Stomach (tissue), 9 donors: ENCODE results near the gene ZNF574. TPM values are rescaled to one million over a fixed set of nuclear protein-coding genes. Genes with fewer than 3 reads are reported as not detected.

Source experiments
- DNase-seq, 2 donors: peaks; one replicate each; pipeline versions ENCODE4 v3.0.0 to v3.0.0-alpha.2; 2013 to 2019
- H3K27ac ChIP-seq, 5 donors: fragments of 200-600 bp in 4 of 5; sonication (generic) in 4 of 5; one replicate each; pipeline ENCODE4 v1.5.1; 2013 to 2019; ENCODE audit warnings: mild to moderate bottlenecking in 1 of 5, moderate library complexity in 1 of 5
- H3K27me3 ChIP-seq, 3 donors: fragments of 200-600 bp; sonication (generic); one replicate each; pipeline ENCODE4 v1.5.1; 2017 to 2019; ENCODE audit warnings: mixed run types in 1 of 3
- H3K36me3 ChIP-seq, 4 donors: fragments of 200-600 bp; sonication (generic); 1 replicate in 3 of 4; 2 replicates in 1 of 4; pipeline ENCODE4 v1.5.1; 2016 to 2019
- H3K4me1 ChIP-seq, 4 donors: fragments of 200-600 bp; sonication (generic); one replicate each; pipeline ENCODE4 v1.5.1; 2016 to 2019
- H3K4me3 ChIP-seq, 4 donors: fragments of 200-600 bp; sonication (generic) in 3 of 4; one replicate each; pipeline ENCODE4 v1.5.1; 2016 to 2019; ENCODE audit warnings: mild to moderate bottlenecking in 1 of 4
- H3K9me3 ChIP-seq, 4 donors: fragments of 200-600 bp; sonication (generic); one replicate each; pipeline ENCODE4 v1.5.1; 2016 to 2019
- CTCF ChIP-seq, 7 experiments: fragments of 450-650 bp in 4 of 7; fragments of 200-600 bp in 3 of 7; sonication (generic) in 3 of 7; IDR thresholded peaks; one replicate each; pipeline ENCODE4 v1.5.1; 2016 to 2019; ENCODE audit warnings: antibody characterized with exemption in 7 of 7, control low read depth in 2 of 7, mild to moderate bottlenecking in 1 of 7
- EP300 ChIP-seq: sonication (generic); formaldehyde crosslinking; IDR thresholded peaks from one replicate; pipeline ENCODE4 v1.6.1; 2017; ENCODE audit warnings: antibody characterized with exemption
- POLR2A ChIP-seq, 4 donors: fragments of 450-650 bp; IDR thresholded peaks; one replicate each; pipeline ENCODE4 v1.6.1; 2016; ENCODE audit warnings: antibody characterized with exemption in 4 of 4, control low read depth in 2 of 4, mild to moderate bottlenecking in 1 of 4, moderate library complexity in 1 of 4
- POLR2AphosphoS5 ChIP-seq, 3 donors: sonication (generic); formaldehyde crosslinking; IDR thresholded peaks; one replicate each; pipeline ENCODE4 v1.6.1; 2016; ENCODE audit warnings: antibody characterized with exemption in 3 of 3
- WGBS, 5 donors: extraction: QIAGEN DNeasy Blood & Tissue Kit in 3 of 5; methylation state at CpG; one replicate each; pipeline versions ENCODE4 v1.1.5 to v1.1.7; 2013 to 2018; 5-methylcytosine and 5-hydroxymethylcytosine counted together
- intact Hi-C: fragments of 100-400 bp; cut with DNase I; formaldehyde crosslinking; loops from one replicate; pipeline ENCODE4 v1.15.1; 2023; ENCODE audit warnings: low total_unique reads
- polyA plus RNA-seq, 3 donors: library from polyadenylated mRNA; stranded (reverse); fragments of 200-250 nt; gene quantifications; one replicate each; pipeline ENCODE4 v1.2.3, GENCODE V29; 2013
- total RNA-seq, 5 donors: library from RNA; depleted of rRNA; stranded (reverse); fragments of >200 nt; gene quantifications; one replicate each; pipeline versions ENCODE4 v1.1.0 to v1.2.3, GENCODE V29; 2014 to 2016
- donor health status: healthy with polysubstance abuse.
- donor health status: Bipolar disorder and iron deficiency.
- donor health status: healthy.

Gene ZNF574
- total and polyA plus RNA-seq, 8 donors: 4.6 to 17.0 (median 6.2) TPM

GRCh38 chr19:42054205-42054604 lies 21.8 kb upstream of the ZNF574 start:
- no peak for DNase-seq
- TF ChIP-seq CTCF (IDR thresholded peaks at IDR 0.05) (no peak), POLR2AphosphoS5 (IDR thresholded peaks at IDR 0.05) (no peak), EP300 (no peak), POLR2A (IDR thresholded peaks at IDR 0.05) (no peak)
- H3K4me1 ChIP-seq: no peaks in the 10 kb centered on the region
- no peaks in the 10 kb centered on the region for H3K9me3 ChIP-seq
- intact Hi-C loops: no loop called here
- H3K27ac ChIP-seq: no peak overlapping the region
- H3K27me3 ChIP-seq: no peaks in the 10 kb centered on the region
- 82 to 90% (median 86%) methylated on average over 15 to 18 of the region's 18 CpGs for WGBS, 5 donors
- H3K36me3 ChIP-seq: peaks cover 0 to 81% (median 25%) of the 10 kb centered on the region in 4 donors
- no peak overlapping the region for H3K4me3 ChIP-seq

- intact Hi-C loops: no loop called here
- Histone ChIP-seq H3K9me3 (no peaks in the 10 kb centered on the region), H3K27me3 (no peaks in the 10 kb centered on the region), H3K4me1 (no peaks in the 10 kb centered on the region), H3K36me3 (peaks cover 0 to 91% (median 28%) of the 10 kb centered on the region in 4 donors), H3K27ac (no peak overlapping the region), H3K4me3 (no peak overlapping the region)
- 67 to 73% (median 69%) methylated on average over 7 of the region's 7 CpGs for WGBS, 5 donors
- TF ChIP-seq POLR2A (IDR thresholded peaks at IDR 0.05) (no peak), EP300 (no peak), CTCF (IDR thresholded peaks at IDR 0.05) (no peak), POLR2AphosphoS5 (IDR thresholded peaks at IDR 0.05) (no peak)
- DNase-seq: no peak
These were observed 18.1 kb upstream of the ZNF574 start for GRCh38 chr19:42057846-42058245.

- Histone ChIP-seq H3K4me3 (no peak overlapping the region), H3K27ac (no peak overlapping the region), H3K9me3 (no peaks in the 10 kb centered on the region), H3K4me1 (no peaks in the 10 kb centered on the region), H3K27me3 (no peaks in the 10 kb centered on the region), H3K36me3 (peaks cover 0 to 91% (median 24%) of the 10 kb centered on the region in 4 donors)
- intact Hi-C loops: no loop called here
- WGBS, 5 donors: 88 to 94% (median 91%) methylated on average over 10 to 13 of the region's 13 CpGs
- TF ChIP-seq EP300 (no peak), CTCF (IDR thresholded peaks at IDR 0.05) (no peak), POLR2AphosphoS5 (IDR thresholded peaks at IDR 0.05) (no peak), POLR2A (IDR thresholded peaks at IDR 0.05) (no peak)
- no peak for DNase-seq
These were observed 16.8 kb upstream of the ZNF574 start for GRCh38 chr19:42059196-42059595.

DNA sequence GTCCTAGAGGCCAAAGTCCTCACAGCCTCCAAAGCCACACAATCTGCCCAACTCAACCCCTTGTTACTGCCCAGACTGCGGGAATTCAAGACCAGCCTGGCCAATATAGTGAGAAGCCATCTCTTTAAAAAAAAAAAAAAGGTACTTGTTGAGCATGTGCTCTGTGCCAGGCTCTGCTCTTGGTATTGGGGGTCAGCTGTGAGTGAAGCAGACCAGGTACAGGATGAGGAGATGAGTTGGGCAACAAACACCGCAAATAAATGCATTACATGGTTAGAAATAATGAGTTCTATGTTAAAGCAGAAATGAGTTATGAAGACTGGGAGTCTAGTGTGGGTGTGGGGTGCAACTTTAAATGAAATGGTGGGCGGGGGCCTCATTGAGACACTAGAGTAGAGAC lies 15.8 kb upstream of the ZNF574 start:
- Histone ChIP-seq H3K4me1 (no peaks in the 10 kb centered on the region), H3K27ac (no peak overlapping the region), H3K27me3 (peaks cover 0 to 1% (median 0%) of the 10 kb centered on the region in 3 donors), H3K4me3 (no peak overlapping the region), H3K36me3 (peaks cover 0 to 91% (median 22%) of the 10 kb centered on the region in 4 donors), H3K9me3 (no peaks in the 10 kb centered on the region)
- DNase-seq: no peak
- no peak for TF ChIP-seq POLR2AphosphoS5 (IDR thresholded peaks at IDR 0.05)
- TF ChIP-seq EP300: no peak
- TF ChIP-seq CTCF (IDR thresholded peaks at IDR 0.05): no peak
- TF ChIP-seq POLR2A (IDR thresholded peaks at IDR 0.05): no peak
- intact Hi-C loops: no loop called here
- 82 to 90% (median 86%) methylated on average over 3 of the region's 3 CpGs for WGBS, 5 donors
